Retinal pigment epithelial cell (primary cell): ENCODE results near the gene ARPC5L.

Experiments used
- DNase-seq: peaks from one replicate; pipeline ENCODE4 v3.0.0-alpha.2; 2010; ENCODE audit warnings: low read depth
- H3K4me3 ChIP-seq: 2 replicates; pipeline ENCODE4 v1.5.1; 2011; ENCODE audit warnings: mild to moderate bottlenecking, low read length, control low read depth, moderate library complexity
- CTCF ChIP-seq: conservative IDR thresholded peaks from 2 replicates; pipeline ENCODE4 v1.5.1; 2011; ENCODE audit warnings: low read depth, low read length, control low read depth, inconsistent platforms

The ARPC5L gene

GRCh38 chr9:124818431-124819281 lies 43.3 kb upstream of the ARPC5L start:
- no peak for DNase-seq
- no peak for TF ChIP-seq CTCF
- no peak overlapping the region for H3K4me3 ChIP-seq

DNA sequence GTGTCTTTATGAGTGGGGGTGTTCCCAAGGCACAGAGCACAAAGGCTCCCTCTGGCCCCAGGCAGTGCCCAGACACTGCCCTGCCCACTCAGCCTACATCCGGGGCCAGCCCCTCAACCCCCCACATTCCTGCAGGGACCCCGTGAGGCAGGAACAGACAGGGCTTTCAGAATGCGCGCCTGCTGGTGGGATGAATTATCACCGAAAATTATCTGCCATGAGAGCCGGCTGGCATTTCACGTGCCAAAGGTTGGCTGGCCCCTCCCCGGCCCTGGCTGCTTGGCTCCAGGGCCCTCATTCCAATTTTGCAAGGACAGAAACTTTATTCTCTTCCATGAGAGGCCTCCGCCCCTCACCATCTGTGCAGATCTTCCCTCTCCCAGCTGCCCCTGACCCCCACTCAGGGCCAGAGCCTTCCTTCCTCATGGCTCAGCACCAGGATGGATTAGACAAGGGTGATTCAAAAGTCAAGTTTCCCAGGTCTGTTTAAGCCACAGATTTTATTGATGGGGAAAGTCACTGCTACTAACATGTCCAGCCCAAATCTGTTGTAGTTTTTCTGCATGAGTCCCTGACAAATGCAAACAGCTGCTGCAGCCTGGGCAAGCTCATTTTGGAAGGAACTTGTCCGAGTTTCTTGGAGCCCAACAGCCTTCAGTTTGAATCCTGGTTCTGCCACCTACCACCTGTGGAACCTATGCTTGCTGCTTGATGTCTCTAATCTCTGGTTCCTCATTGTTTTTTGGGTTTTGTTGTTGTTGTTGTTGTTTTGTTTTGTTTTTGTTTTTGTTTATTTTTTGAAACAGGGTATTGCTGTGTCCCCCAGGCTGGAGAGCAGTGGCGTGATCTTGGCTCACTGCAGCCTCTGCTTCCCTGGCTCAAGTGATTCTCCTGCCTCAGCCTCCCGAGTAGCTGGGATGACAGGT lies 41.0 kb upstream of the ARPC5L start:
- TF ChIP-seq CTCF = no peak
- no peak for DNase-seq
- H3K4me3 ChIP-seq = no peak overlapping the region

DNA sequence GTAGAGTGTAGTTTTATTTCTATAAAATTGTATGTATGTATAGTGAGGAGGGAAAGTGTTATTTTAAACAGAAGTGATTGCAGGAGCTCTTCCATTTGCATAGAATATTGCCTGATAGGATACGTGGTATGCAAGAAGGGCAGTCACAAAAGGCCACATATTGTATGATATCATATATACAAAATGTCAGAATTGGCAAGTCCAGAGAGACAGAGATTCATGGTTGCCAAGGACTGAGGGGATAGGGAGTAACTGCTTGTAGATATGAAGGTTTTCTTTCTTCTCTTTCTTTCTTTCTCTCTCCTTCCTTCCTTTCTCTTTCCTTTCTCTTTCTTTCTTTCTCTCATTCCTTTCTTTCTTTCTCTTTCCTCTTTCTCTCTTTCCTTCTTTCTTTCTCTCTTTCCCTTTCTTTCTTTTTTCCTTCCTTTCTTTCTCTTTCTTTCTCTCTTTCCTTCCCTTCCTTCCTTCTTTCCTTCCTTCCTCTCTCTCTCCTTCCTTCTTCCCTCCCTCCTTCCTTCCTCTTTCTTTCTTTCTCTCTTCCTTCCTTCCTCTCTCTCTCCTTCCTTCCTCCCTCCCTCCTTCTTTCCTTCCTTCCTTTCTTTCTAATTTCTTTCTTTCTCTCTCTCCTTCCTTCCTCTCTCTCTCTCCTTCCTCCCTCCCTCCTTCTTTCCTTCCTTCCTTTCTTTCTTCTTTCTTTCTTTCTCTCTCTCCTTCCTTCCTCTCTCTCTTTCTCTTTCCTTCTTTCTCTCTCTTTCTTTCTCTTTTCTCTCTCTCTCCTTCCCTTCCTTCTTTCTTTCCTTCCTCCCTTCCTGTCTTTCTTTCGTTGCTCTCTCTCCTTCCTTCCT lies 33.2 kb upstream of the ARPC5L start:
- H3K4me3 ChIP-seq = no peak overlapping the region
- no peak for DNase-seq
- no peak for TF ChIP-seq CTCF

- DNase-seq = no peak
These were observed 32.6 kb upstream of the ARPC5L start for GRCh38 chr9:124829334-124829669.

GRCh38 chr9:124830593-124830992 lies 31.3 kb upstream of the ARPC5L start:
- H3K4me3 ChIP-seq = no peak overlapping the region
- DNase-seq = no peak
- no peak for TF ChIP-seq CTCF

More at GRCh38 chr9:124829334-124829669, 32.6 kb upstream of the ARPC5L start:
- no peak overlapping the region for H3K4me3 ChIP-seq
- no peak for TF ChIP-seq CTCF

DNA sequence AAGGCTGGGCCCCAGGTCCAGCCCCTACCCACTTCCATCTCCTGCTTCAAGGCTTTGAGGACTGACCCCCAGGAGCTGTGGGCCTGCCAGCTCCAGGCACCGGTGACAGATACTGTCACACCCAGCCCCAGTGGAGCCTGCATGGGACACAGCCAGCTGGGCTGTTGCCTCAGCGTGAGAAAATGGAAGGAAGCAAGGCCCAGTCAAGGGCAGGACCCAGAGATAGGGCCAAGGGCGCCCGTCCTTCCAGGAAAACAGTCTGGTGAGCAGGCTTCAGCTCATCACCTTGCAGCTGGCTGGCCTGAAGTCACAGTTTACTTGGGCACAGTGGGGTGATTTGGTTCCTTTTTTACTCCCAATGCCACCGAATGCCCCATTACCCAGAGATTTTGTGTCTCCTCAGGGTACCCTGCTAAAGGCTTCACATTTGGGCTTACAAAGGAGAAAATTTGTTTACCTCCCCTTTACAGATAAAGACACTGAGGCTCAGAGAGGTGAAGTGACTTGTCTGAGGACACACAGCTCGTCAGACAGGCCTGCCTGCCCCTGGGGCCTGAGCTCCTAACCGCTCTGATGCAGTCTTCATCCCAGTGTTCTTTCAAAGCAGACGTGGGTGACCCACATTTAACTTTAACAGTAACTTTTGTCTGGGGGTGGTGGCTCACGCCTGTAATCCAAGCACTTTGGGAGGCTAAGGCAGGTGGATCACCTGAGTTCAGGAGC lies 30.1 kb upstream of the ARPC5L start:
- DNase-seq = no peak
- H3K4me3 ChIP-seq = no peak overlapping the region
- TF ChIP-seq CTCF = no peak
